HCT116 (cell line): ENCODE measurements around the gene STIMATE.

ENCODE experiments used
- POLR2A ChIP-seq: IDR thresholded peaks from 2 replicates; pipeline ENCODE4 v1.7.0; 2011; ENCODE audit warnings: borderline replicate concordance; ENCODE audit not compliant: insufficient read depth, insufficient read length; ENCODE audit errors: extremely low read depth
- SIN3A ChIP-seq: IDR thresholded peaks from 2 replicates; pipeline ENCODE4 v1.6.1; 2012; ENCODE audit warnings: low read depth
- SP1 ChIP-seq: IDR thresholded peaks from 2 replicates; pipeline ENCODE4 v1.6.1; 2012; ENCODE audit warnings: low read depth
- TCF7L2 ChIP-seq: IDR thresholded peaks from 2 replicates; pipeline ENCODE4 v1.7.0; 2011; ENCODE audit warnings: borderline replicate concordance, inconsistent platforms; ENCODE audit not compliant: insufficient read depth, insufficient read length; ENCODE audit errors: extremely low read depth
- YY1 ChIP-seq: IDR thresholded peaks from 2 replicates; pipeline ENCODE4 v1.6.1; 2011; ENCODE audit warnings: low read length, low read depth, moderate library complexity, mild to moderate bottlenecking; ENCODE audit not compliant: insufficient replicate concordance; ENCODE audit errors: extremely low read depth
- ZNF274 ChIP-seq: fragments of 200-500 bp; sonication (Bioruptor generic); IDR thresholded peaks from 2 replicates; pipeline ENCODE4 v1.6.1; 2014; ENCODE audit warnings: mild to moderate bottlenecking, low read depth, low read length, inconsistent platforms
- TF ChIP-seq, protein P1 (sequence below): IDR thresholded peaks from 2 replicates; pipeline ENCODE4 v1.6.1; 2012
- TF ChIP-seq, protein P2 (sequence below), 3 experiments: fragments of 200-600 bp in 1 of 3; sonication (generic) in 1 of 3; IDR thresholded peaks in 2 of 3; conservative IDR thresholded peaks in 1 of 3; 2 replicates each; pipeline ENCODE4 v1.5.1; 2012 to 2017; ENCODE audit warnings: low read depth in 2 of 3, low read length in 2 of 3, antibody characterized with exemption in 1 of 3, borderline replicate concordance in 1 of 3, control low read depth in 1 of 3, mild to moderate bottlenecking in 1 of 3, mixed read lengths in 1 of 3, mixed run types in 1 of 3, moderate library complexity in 1 of 3; ENCODE audit not compliant: insufficient read depth in 1 of 3

DNA sequence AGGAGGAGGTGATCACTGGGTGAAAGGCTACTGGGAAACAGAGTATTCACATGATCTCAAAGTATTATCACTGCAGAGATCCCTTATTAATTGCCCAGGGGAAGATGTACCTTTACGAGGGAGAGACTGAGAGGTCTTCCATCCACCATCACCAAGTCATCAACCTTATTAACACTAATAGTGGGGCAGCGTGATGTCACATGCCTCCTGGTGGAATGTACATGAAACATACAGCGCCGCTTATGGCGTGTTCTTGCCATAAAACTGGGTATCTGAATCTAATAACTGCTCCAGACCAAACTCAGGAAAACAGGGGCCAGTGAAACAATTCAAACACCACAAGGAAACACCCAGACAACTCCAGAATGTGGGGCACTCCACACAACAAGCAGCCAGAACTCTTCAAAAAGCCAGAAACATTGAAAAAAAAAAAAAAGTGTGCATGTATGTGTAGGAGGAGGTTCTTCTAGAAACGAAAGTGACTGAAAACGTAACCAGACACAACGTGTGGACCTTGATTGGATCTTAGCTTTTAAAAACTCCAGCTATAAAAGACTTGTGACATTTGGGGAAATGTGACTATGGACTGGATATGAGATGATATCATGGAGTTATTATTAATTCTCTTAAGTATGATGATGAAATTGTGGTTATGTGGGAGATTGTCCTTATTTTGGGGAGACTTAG is 4.6 kb downstream of the STIMATE start:
- TF ChIP-seq, protein P1, sequence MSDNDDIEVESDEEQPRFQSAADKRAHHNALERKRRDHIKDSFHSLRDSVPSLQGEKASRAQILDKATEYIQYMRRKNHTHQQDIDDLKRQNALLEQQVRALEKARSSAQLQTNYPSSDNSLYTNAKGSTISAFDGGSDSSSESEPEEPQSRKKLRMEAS = no peak
- TF ChIP-seq POLR2A = no peak
- TF ChIP-seq SP1 = no peak
- TF ChIP-seq, protein P2, sequence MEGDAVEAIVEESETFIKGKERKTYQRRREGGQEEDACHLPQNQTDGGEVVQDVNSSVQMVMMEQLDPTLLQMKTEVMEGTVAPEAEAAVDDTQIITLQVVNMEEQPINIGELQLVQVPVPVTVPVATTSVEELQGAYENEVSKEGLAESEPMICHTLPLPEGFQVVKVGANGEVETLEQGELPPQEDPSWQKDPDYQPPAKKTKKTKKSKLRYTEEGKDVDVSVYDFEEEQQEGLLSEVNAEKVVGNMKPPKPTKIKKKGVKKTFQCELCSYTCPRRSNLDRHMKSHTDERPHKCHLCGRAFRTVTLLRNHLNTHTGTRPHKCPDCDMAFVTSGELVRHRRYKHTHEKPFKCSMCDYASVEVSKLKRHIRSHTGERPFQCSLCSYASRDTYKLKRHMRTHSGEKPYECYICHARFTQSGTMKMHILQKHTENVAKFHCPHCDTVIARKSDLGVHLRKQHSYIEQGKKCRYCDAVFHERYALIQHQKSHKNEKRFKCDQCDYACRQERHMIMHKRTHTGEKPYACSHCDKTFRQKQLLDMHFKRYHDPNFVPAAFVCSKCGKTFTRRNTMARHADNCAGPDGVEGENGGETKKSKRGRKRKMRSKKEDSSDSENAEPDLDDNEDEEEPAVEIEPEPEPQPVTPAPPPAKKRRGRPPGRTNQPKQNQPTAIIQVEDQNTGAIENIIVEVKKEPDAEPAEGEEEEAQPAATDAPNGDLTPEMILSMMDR (IDR thresholded peaks at IDR 0.05 in 2 of 3, conservative IDR thresholded peaks at IDR 0.05 in 1 of 3; ENCODE audit: borderline replicate concordance in 1 of 3, insufficient read depth in 1 of 3, low read depth in 2 of 3, low read length in 2 of 3) = peak in 1 of 3 experiments; percentile 50; a peak in 2 of 6 replicates
- no peak for TF ChIP-seq ZNF274
- no peak for TF ChIP-seq TCF7L2
- TF ChIP-seq SIN3A = no peak
- no peak for TF ChIP-seq YY1
